ENCODE data around the gene AGMAT. TPM values are rescaled to one million over a fixed set of nuclear protein-coding genes. Genes with fewer than 3 reads are reported as not detected.

Gene AGMAT
- total and polyA plus RNA-seq, 2 of the 13 experiments (the other 11 are each of a cell fraction or from before 2014, with no cell fraction given): 59.1 to 174 TPM

- no peak for TF ChIP-seq ZNF235 (CRISPR knock-in tag; IDR thresholded peaks at IDR 0.05; ENCODE audit: borderline replicate concordance)
- no peak for TF ChIP-seq CBFB (CRISPR knock-in tag; IDR thresholded peaks at IDR 0.05)
- no peak for TF ChIP-seq ZNF788 (CRISPR knock-in tag; IDR thresholded peaks at IDR 0.05; ENCODE audit: borderline replicate concordance)
- TF ChIP-seq TCF7 (IDR thresholded peaks at IDR 0.05; ENCODE audit: low read depth): peak; percentile 50
- TF ChIP-seq HNF4A (CRISPR knock-in tag; IDR thresholded peaks at IDR 0.05): peak; percentile 45; the same call in 1 of the 2 replicates
- TF ChIP-seq FOXP1 (IDR thresholded peaks at IDR 0.05): no peak
- peak; percentile 62; the same call in 1 of the 2 replicates for TF ChIP-seq FOXP1 (CRISPR knock-in tag; IDR thresholded peaks at IDR 0.05)
- 0 out of 2 replicates have a peak, but pooled peaks have one; percentile 23 for TF ChIP-seq ZNF710 (CRISPR knock-in tag; IDR thresholded peaks at IDR 0.05; ENCODE audit: borderline replicate concordance)
- no peak for TF ChIP-seq NFE2L1 (CRISPR knock-in tag; IDR thresholded peaks at IDR 0.05; ENCODE audit: borderline replicate concordance)
- peak; percentile 41; the same call in 1 of the 2 replicates for TF ChIP-seq ZMYM3 (CRISPR knock-in tag; IDR thresholded peaks at IDR 0.05)
- no peak for TF ChIP-seq KAT7 (CRISPR knock-in tag; IDR thresholded peaks at IDR 0.05; ENCODE audit: borderline replicate concordance)
- peak; percentile 75 for TF ChIP-seq PAXIP1 (CRISPR knock-in tag; conservative IDR thresholded peaks at IDR 0.05)
- no peak for TF ChIP-seq SP140L (CRISPR knock-in tag; IDR thresholded peaks at IDR 0.05; ENCODE audit: borderline replicate concordance)
- TF ChIP-seq PPARG (CRISPR knock-in tag; conservative IDR thresholded peaks at IDR 0.05): 0 out of 2 replicates have a peak, but pooled peaks have one; percentile 27
- TF ChIP-seq MAX (IDR thresholded peaks at IDR 0.05): peak; percentile 30; the same call in 1 of the 2 replicates
- no peak for TF ChIP-seq ZBTB38 (CRISPR knock-in tag; IDR thresholded peaks at IDR 0.05)
- TF ChIP-seq HHEX (CRISPR knock-in tag; IDR thresholded peaks at IDR 0.05): peak; percentile 90
- TF ChIP-seq PITX1 (CRISPR knock-in tag; IDR thresholded peaks at IDR 0.05): 0 out of 2 replicates have a peak, but pooled peaks have one; percentile 29
- no peak for TF ChIP-seq ZNF335 (CRISPR knock-in tag; IDR thresholded peaks at IDR 0.05)
- TF ChIP-seq ZBTB37 (CRISPR knock-in tag; IDR thresholded peaks at IDR 0.05): no peak
Observed at GRCh38 chr1:15605398-15606383, 20.8 kb upstream of the AGMAT start (continued).
